ENCODE data around the gene EBI3.
"Not testable (repeated sequence)": the region's sequence is repeated elsewhere in the genome, so short reads cannot be mapped to it uniquely, and the experiment has no call there.

The EBI3 gene

DNA sequence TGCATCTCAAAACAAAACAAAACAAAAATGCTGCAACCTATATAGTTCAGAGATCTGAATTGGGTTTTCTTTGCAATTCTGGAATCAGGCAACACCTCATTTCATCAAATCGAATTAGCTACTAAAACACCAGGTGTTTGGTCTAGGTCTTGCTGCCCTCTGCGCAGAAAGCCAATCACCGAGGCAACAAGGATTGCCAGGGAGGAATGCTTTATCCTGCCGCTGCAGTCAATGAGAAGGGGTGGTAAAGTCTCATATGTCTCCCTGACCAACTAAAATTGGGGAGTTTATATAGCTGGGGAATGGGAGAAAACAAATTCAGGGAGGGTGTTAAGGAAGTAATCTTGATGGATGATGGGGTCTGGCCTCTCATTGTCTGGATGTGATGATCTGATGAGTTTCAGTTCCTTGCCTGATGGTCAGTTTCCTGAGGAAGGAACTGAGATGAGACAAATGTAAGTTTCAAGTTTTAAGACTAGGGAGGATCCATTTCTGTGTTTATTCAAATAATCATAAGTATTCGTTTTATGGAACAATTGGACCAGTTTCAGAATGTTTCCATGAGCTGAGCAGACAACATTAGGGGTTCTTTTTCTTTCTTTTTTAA, 12.6 kb downstream of the EBI3 start:
- Histone ChIP-seq H3K27ac (peak overlapping the region; percentile 31; the same call in 1 of the 2 replicates), H4K20me1 (ENCODE audit: insufficient read depth) (no peaks in the 10 kb centered on the region), H3K36me3 (ENCODE audit: insufficient read depth) (no peaks in the 10 kb centered on the region), H2AFZ (ENCODE audit: low read depth) (no peak overlapping the region), H3K9ac (no peak overlapping the region), H3K27me3 (ENCODE audit: insufficient read depth, low read depth) (peaks cover 28% of the 10 kb centered on the region; the same call in 1 of the 2 replicates), H3K4me2 (peak overlapping the region; percentile 33; the same call in 1 of the 2 replicates), H3K4me3 (IDR thresholded peaks at IDR 0.05; ENCODE audit: insufficient read depth, low read depth, low read length) (no peak overlapping the region), H3K79me2 (ENCODE audit: insufficient read depth, low read depth) (no peaks in the 10 kb centered on the region), H3K4me1 (ENCODE audit: low read depth, poor library complexity, severe bottlenecking) (peaks cover 16% of the 10 kb centered on the region)
- TF ChIP-seq CTCF (conservative IDR thresholded peaks at IDR 0.05; ENCODE audit: low read depth, low read length) = no peak

DNA sequence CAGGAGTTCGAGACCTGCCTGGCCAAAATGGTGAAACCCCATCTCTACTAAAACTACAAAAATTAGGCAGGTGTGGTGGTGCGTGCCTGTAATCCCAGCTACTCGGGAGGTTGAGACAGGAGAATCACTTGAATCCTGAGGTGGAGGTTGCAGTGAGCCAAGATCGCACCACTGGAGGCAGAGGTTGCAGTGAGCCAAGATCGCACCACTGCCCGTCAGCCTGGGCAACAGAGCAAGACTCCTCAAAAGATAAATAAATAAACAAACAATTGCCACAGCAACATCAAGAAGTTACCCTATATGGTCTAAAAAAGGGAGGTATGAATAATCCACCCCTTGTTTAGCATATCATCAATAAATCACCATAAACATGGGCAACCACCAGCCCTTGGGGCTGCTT, 16.6 kb downstream of the EBI3 start:
- H3K27ac ChIP-seq; H3K27me3 ChIP-seq (ENCODE audit: insufficient read depth, low read depth); H3K9ac ChIP-seq; H3K36me3 ChIP-seq (ENCODE audit: insufficient read depth); H3K79me2 ChIP-seq (ENCODE audit: insufficient read depth, low read depth); H4K20me1 ChIP-seq (ENCODE audit: insufficient read depth); H3K4me3 ChIP-seq (IDR thresholded peaks at IDR 0.05; ENCODE audit: insufficient read depth, low read depth, low read length): not testable (repeated sequence)
- Histone ChIP-seq H3K4me1 (ENCODE audit: low read depth, poor library complexity, severe bottlenecking) (peaks cover 16% of the 10 kb centered on the region), H3K4me2 (peak overlapping the region; percentile 51; the same call in 1 of the 2 replicates), H2AFZ (ENCODE audit: low read depth) (peak overlapping the region; percentile 85)

DNA sequence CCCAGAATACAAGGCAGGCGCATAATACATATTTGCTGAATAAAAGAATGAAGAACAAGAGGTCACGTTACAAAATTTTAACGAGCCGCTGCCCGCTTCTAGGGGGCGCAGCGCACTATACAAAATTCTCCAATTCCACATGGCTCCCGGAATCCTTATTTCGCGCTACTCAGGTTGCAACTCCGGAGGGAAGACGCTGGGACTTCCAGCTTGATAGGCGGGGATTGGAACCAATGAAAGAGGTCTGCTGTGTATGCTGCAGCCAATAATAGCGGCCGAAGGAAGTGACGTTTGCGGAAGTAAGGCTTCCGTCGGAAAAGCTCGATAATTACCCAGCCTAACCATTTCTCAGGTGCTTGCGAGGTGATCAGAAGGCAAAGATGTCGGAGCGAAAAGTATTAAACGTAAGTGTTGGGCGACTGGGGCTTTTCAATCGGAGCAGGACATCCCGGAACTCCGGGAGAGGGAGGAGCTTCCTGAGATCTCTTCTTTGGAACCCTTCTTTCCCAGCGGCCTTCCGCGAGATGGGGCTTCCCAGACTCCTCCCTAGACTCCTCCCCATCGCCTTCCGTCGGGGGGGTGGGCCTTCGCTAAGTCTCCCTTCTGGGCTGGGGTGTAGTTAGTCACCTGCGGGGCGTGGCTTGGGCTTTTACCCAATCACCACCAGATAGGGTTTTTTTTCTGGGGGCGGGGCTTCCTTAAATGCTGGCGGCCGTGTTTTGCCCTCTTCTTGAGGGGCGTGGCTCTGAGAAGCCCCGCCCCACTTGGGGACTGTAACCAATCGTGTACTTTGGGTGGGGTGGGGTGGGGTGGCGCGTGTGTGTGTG, 17.7 kb downstream of the EBI3 start, which contains the start of gene YJU2:
TSS of gene YJU2 (plus strand) at position 314 of the 827 bp plus-strand sequence. CDS start at position 381, 67 bp downstream.
- peak within 1 kb of the TSS; percentile 85 for H2AFZ ChIP-seq (ENCODE audit: low read depth)
- TF ChIP-seq CTCF (conservative IDR thresholded peaks at IDR 0.05; ENCODE audit: low read depth, low read length) = peak; percentile 26
- peak within 1 kb of the TSS; percentile 88 for H3K27ac ChIP-seq
- no peaks in the 10 kb centered on the region for H3K36me3 ChIP-seq (ENCODE audit: insufficient read depth)
- peak within 1 kb of the TSS; percentile 51; the same call in 1 of the 2 replicates for H3K4me2 ChIP-seq
- H4K20me1 ChIP-seq (ENCODE audit: insufficient read depth) = no peaks in the 10 kb centered on the region
- no peaks in the 10 kb centered on the region for H3K79me2 ChIP-seq (ENCODE audit: insufficient read depth, low read depth)
- H3K9ac ChIP-seq = peak within 1 kb of the TSS; percentile 77
- H3K4me3 ChIP-seq (IDR thresholded peaks at IDR 0.05; ENCODE audit: insufficient read depth, low read depth, low read length) = no peak within 1 kb of the TSS
- no peaks in the 10 kb centered on the region for H3K27me3 ChIP-seq (ENCODE audit: insufficient read depth, low read depth)
- peaks cover 16% of the 10 kb centered on the region for H3K4me1 ChIP-seq (ENCODE audit: low read depth, poor library complexity, severe bottlenecking)

DNA sequence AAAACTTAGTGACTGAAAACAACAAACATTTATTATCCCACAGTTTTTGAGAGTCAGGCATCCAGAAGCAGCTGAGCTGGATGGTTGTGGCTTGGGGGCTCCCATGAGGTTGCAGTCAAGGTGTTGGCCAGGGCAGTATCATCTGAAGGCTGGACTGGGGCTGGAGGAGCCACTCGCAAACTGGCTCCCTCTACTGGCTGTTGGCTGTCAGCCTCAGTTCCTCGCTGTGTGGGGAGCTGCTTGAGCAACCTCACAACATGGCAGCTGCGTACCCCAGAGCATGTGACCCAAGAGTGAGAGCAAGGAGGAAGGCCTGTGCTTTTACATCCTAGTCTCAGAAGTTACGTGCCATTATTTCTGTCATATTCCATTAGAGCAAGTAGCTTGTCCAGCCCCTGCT, 27.2 kb downstream of the EBI3 start:
- Histone ChIP-seq H2AFZ (ENCODE audit: low read depth) (no peak overlapping the region), H3K79me2 (ENCODE audit: insufficient read depth, low read depth) (no peaks in the 10 kb centered on the region), H3K4me1 (ENCODE audit: low read depth, poor library complexity, severe bottlenecking) (no peaks in the 10 kb centered on the region), H3K27ac (no peak overlapping the region), H4K20me1 (ENCODE audit: insufficient read depth) (no peaks in the 10 kb centered on the region), H3K9ac (no peak overlapping the region), H3K36me3 (ENCODE audit: insufficient read depth) (no peaks in the 10 kb centered on the region; the same call in 1 of the 2 replicates), H3K27me3 (ENCODE audit: insufficient read depth, low read depth) (no peaks in the 10 kb centered on the region), H3K4me2 (no peak overlapping the region), H3K4me3 (IDR thresholded peaks at IDR 0.05; ENCODE audit: insufficient read depth, low read depth, low read length) (no peak overlapping the region)
- TF ChIP-seq CTCF (conservative IDR thresholded peaks at IDR 0.05; ENCODE audit: low read depth, low read length) = peak; percentile 34
